Transverse colon (tissue), 4 donors: ENCODE data around the gene HADHB. TPM values are rescaled to one million over a fixed set of nuclear protein-coding genes. Genes with fewer than 3 reads are reported as not detected.
"Not testable (repeated sequence)": the region's sequence is repeated elsewhere in the genome, so short reads cannot be mapped to it uniquely, and the experiment has no call there.

Experiments
- DNase-seq: peaks from one replicate; pipeline ENCODE4 v3.0.0-alpha.2; 2019
- H3K27ac ChIP-seq, 4 donors: fragments of 200-600 bp; sonication (generic); 2 replicates each; pipeline ENCODE4 v1.5.1; 2016 to 2018; ENCODE audit warnings: inconsistent platforms in 4 of 4
- H3K27me3 ChIP-seq: fragments of 200-600 bp; sonication (generic); 2 replicates; pipeline ENCODE4 v1.5.1; 2017; ENCODE audit warnings: inconsistent platforms
- H3K36me3 ChIP-seq, 4 donors: fragments of 200-600 bp; sonication (generic); 2 replicates each; pipeline ENCODE4 v1.5.1; 2017 to 2019; ENCODE audit warnings: inconsistent platforms in 4 of 4
- H3K4me1 ChIP-seq, 4 donors: fragments of 200-600 bp; sonication (generic); 2 replicates each; pipeline ENCODE4 v1.5.1; 2017 to 2020; ENCODE audit warnings: inconsistent platforms in 4 of 4
- H3K4me3 ChIP-seq, 4 donors: fragments of 200-600 bp; sonication (generic); 1 replicate in 1 of 4; 2 replicates in 3 of 4; pipeline versions ENCODE4 v1.5.1 to v1.6.1; 2017 to 2019; ENCODE audit warnings: inconsistent platforms in 4 of 4
- H3K9me3 ChIP-seq, 2 donors: fragments of 200-600 bp; sonication (generic); 2 replicates each; pipeline ENCODE4 v1.5.1; 2017 to 2019; ENCODE audit warnings: inconsistent platforms in 2 of 2
- EP300 ChIP-seq: sonication (generic); formaldehyde crosslinking; IDR thresholded peaks from one replicate; pipeline ENCODE4 v1.6.1; 2017; ENCODE audit warnings: antibody characterized with exemption, low read depth
- POLR2A ChIP-seq: fragments of 450-650 bp; IDR thresholded peaks from one replicate; pipeline ENCODE4 v1.6.1; 2016; ENCODE audit warnings: antibody characterized with exemption, mild to moderate bottlenecking, moderate library complexity
- POLR2AphosphoS5 ChIP-seq, 3 donors: sonication (generic); formaldehyde crosslinking; IDR thresholded peaks; one replicate each; pipeline ENCODE4 v1.6.1; 2016; ENCODE audit warnings: antibody characterized with exemption in 3 of 3
- WGBS, 2 donors: methylation state at CpG; one replicate each; pipeline ENCODE4 v1.1.5; 2018; ENCODE audit warnings: low coverage in 1 of 2; 5-methylcytosine and 5-hydroxymethylcytosine counted together
- in situ Hi-C, 4 donors: fragments of 200-750 bp; cut with MboI; loops; one replicate each; pipeline versions ENCODE4 v1.15.0 to v1.15.1; 2017; ENCODE audit warnings: low sequenced_read_pairs in 3 of 4, low pct_ligation_motif_present in 1 of 4, low pct_unique_long_range_greater_than_20kb in 1 of 4
- intact Hi-C: fragments of 100-400 bp; cut with DNase I; formaldehyde crosslinking; loops from one replicate; pipeline ENCODE4 v1.15.1; 2023; ENCODE audit warnings: low total_unique reads
- total RNA-seq, 4 donors: library from RNA; depleted of rRNA; stranded (reverse); fragments of >200 nt; gene quantifications; one replicate each; pipeline ENCODE4 v1.1.0, GENCODE V29; 2016
- TF ChIP-seq, protein P1 (sequence below), 5 experiments: fragments of 200-600 bp in 3 of 5; fragments of 450-650 bp in 2 of 5; sonication (generic) in 3 of 5; IDR thresholded peaks; 1 replicate in 2 of 5; 2 replicates in 3 of 5; pipeline ENCODE4 v1.5.1; 2016 to 2017; ENCODE audit warnings: antibody characterized with exemption in 5 of 5, inconsistent platforms in 3 of 5, mild to moderate bottlenecking in 2 of 5, moderate library complexity in 1 of 5

HADHB gene
- total RNA-seq, 4 donors from 2014 or later, result 53.1 to 182 (median 133) TPM

DNA sequence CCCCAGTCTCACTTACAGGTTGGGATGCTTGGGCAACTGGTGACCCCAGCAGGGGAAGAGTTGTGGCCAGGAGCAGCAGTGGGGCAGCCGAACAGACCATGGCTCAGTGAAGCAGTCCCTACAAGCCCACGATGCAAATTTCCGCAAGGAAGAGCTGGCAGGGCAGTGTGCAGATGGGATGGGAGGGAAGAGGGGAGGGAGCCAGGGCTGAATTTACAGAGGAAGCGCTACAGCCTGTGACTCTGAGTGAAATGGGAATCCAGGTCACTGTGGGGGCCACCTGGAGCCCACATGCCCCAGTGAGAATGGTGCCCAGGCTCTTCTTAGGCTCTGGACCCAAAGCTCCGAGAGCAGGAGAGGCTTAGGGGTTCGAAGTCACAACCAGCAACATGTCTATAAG, 74.2 kb downstream of the HADHB start:
- in situ Hi-C loops, result loop anchor here in 1 of 4 donors (25.0 kb wide), 1 partner anchor 357 kb away; no protein-coding TSS in a partner anchor
- no peak overlapping the region for H3K4me3 ChIP-seq
- TF ChIP-seq EP300 (no peak), POLR2AphosphoS5 (IDR thresholded peaks at IDR 0.05) (no peak), POLR2A (no peak)
- TF ChIP-seq, protein P1, sequence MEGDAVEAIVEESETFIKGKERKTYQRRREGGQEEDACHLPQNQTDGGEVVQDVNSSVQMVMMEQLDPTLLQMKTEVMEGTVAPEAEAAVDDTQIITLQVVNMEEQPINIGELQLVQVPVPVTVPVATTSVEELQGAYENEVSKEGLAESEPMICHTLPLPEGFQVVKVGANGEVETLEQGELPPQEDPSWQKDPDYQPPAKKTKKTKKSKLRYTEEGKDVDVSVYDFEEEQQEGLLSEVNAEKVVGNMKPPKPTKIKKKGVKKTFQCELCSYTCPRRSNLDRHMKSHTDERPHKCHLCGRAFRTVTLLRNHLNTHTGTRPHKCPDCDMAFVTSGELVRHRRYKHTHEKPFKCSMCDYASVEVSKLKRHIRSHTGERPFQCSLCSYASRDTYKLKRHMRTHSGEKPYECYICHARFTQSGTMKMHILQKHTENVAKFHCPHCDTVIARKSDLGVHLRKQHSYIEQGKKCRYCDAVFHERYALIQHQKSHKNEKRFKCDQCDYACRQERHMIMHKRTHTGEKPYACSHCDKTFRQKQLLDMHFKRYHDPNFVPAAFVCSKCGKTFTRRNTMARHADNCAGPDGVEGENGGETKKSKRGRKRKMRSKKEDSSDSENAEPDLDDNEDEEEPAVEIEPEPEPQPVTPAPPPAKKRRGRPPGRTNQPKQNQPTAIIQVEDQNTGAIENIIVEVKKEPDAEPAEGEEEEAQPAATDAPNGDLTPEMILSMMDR (IDR thresholded peaks at IDR 0.05), result no peak
- H3K27ac ChIP-seq, result no peak overlapping the region
- no peaks in the 10 kb centered on the region for H3K9me3 ChIP-seq
- 60 to 72% methylated on average over 1 to 6 of the region's 6 CpGs for WGBS, 2 donors
- intact Hi-C loops, result no loop called here
- H3K4me1 ChIP-seq, result no peaks in the 10 kb centered on the region
- no peaks in the 10 kb centered on the region for H3K36me3 ChIP-seq
- no peak for DNase-seq
- no peaks in the 10 kb centered on the region for H3K27me3 ChIP-seq

GRCh38 chr2:26324479-26324878, 79.7 kb downstream of the HADHB start:
- H3K36me3 ChIP-seq, H3K9me3 ChIP-seq, H3K4me1 ChIP-seq, H3K27ac ChIP-seq, intact Hi-C loops, H3K27me3 ChIP-seq, H3K4me3 ChIP-seq, DNase-seq: not testable (repeated sequence)
- in situ Hi-C loops, result loop anchor here in 1 of 4 donors (25.0 kb wide), 1 partner anchor 362 kb away; no protein-coding TSS in a partner anchor

DNA sequence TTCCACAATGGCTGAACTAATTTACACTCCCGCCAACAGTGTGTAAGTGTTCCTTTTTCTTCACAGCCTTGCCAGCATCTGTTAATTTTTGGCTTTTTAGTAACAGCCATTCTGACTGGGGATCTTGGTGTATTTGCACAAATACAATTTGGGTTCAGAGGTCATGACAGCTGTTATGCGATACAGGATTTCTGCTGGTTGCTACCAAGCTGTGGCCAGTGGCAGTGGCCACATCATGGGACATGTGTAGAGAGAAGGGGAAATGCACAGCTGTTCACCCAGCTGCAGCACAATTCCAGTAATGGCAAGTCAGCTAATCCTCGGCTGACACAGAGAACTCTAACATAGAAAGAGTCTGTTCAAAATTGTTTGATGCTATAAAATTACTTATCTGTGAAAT, 80.2 kb downstream of the HADHB start:
- DNase-seq, result no peak
- WGBS, 2 donors, result 43 to 75% methylated on average over 2 to 3 of the region's 3 CpGs
- Histone ChIP-seq H3K36me3 (no peaks in the 10 kb centered on the region), H3K4me3 (no peak overlapping the region), H3K27ac (no peak overlapping the region), H3K27me3 (no peaks in the 10 kb centered on the region), H3K9me3 (no peaks in the 10 kb centered on the region), H3K4me1 (peaks cover 0 to 4% (median under 1%) of the 10 kb centered on the region in 4 donors)
- no peak for TF ChIP-seq POLR2A
- intact Hi-C loops (no loop called here), in situ Hi-C loops (loop anchor here in 3 of 4 donors (25.0 kb wide), 2 partner anchors 88 to 363 kb away; partner anchors contain the start of genes HADHA (in 1 of the 3) and HADHB (in 1 of the 3))

DNA sequence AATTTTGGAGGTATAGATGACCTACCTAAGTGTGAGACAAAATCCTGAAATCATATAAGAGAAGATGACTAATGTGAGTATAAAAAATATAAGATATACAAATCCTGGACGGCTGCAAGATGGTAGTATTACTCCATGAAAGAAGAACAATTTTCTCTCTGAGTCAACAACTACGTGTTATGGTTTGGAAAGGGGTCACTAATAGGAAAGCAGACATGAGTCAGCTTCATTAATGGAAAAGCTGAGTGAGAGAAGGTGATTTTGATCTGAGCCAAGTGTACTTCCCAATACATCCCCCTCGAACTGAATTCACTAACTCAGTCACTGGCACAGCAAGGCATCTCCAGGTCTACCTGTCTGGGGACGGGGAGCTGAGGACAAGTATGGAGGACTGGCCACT, 81.1 kb downstream of the HADHB start:
- no peaks in the 10 kb centered on the region for H3K27me3 ChIP-seq
- no peak overlapping the region for H3K27ac ChIP-seq
- no peaks in the 10 kb centered on the region for H3K36me3 ChIP-seq
- H3K4me1 ChIP-seq, result peaks cover 0 to 10% (median 3%) of the 10 kb centered on the region in 4 donors
- no peak for DNase-seq
- H3K4me3 ChIP-seq, result no peak overlapping the region
- intact Hi-C loops (no loop called here), in situ Hi-C loops (loop anchor here in 2 of 4 donors (25.0 kb wide), 2 partner anchors 89 to 364 kb away; partner anchors contain the start of genes HADHA (in 1 of the 2) and HADHB (in 1 of the 2))
- WGBS, 2 donors, result 66% methylated on average over 4 of the region's 4 CpGs
- no peaks in the 10 kb centered on the region for H3K9me3 ChIP-seq
- TF ChIP-seq EP300, result no peak
- TF ChIP-seq, protein P1 (IDR thresholded peaks at IDR 0.05), result no peak
- TF ChIP-seq POLR2AphosphoS5 (IDR thresholded peaks at IDR 0.05), result no peak
- TF ChIP-seq POLR2A, result no peak

DNA sequence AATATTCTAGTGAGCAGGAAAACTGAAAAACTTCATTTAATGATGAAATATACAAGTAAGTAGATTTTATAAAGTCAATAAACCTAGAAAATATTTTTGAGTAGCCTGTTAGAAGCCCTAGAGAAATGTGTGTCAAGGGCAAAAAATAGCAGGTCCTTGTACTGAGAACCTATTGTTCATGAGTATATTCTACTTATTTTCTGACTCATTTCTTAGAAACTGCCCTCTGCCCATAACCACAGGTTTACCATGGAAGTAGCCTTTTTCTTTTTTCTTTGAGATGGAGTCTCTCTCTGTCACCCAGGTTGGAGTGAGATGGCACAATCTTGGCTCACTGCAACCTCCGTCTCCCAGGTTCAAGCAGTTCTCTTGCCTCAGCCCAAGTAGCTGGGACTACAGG, 81.8 kb downstream of the HADHB start:
- Histone ChIP-seq H3K27ac (no peak overlapping the region), H3K4me3 (no peak overlapping the region), H3K27me3 (no peaks in the 10 kb centered on the region), H3K4me1 (peaks cover 0 to 10% (median 3%) of the 10 kb centered on the region in 4 donors), H3K36me3 (no peaks in the 10 kb centered on the region), H3K9me3 (no peaks in the 10 kb centered on the region)
- intact Hi-C loops (no loop called here), in situ Hi-C loops (loop anchor here in 2 of 4 donors (25.0 kb wide), 2 partner anchors 89 to 364 kb away; partner anchors contain the start of genes HADHA (in 1 of the 2) and HADHB (in 1 of the 2))
- no peak for TF ChIP-seq POLR2AphosphoS5 (IDR thresholded peaks at IDR 0.05)
- no peak for TF ChIP-seq POLR2A
- WGBS, 2 donors, result 95% methylated on average over 1 of the region's 1 CpG; no CpG with 5 or more reads in 1 of the 2 donors
- no peak for DNase-seq
